ENCODE measurements around the gene DNAJC13.

DNA sequence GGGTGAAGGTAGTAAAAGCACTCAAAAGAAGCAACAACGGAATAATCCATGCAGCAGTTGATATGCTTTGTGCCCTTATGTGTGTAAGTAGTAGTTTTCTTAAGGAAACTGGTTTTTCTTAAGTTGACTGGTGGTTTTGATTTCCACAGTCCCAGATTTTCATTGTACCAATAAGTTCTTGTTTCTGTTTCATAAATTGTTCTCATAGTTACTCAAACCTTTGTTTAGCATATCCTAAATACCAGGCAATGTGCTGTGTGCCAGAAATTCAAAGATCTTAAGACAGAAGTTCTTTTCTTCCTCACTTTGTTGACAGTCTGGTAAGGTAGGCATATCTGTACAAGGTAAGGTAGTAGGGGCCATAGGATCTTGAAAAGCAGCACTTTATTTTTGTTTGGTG lies 40.0 kb downstream of the DNAJC13 start:
- TF ChIP-seq EZH2 (IDR thresholded peaks at IDR 0.05; ENCODE audit: insufficient read depth, poor library complexity, severe bottlenecking), result no peak
- TF ChIP-seq EZH2phosphoT487 (IDR thresholded peaks at IDR 0.05; ENCODE audit: insufficient read depth, low read depth), result no peak

Measured in GM23248 (cell line).